Neuronal stem cell (in vitro differentiated cells): ENCODE results near the gene CSNK1D.

Source experiments
- DNase-seq: peaks from one replicate; pipeline ENCODE4 v3.0.0-alpha.2; 2013; ENCODE audit warnings: low spot score
- H2AFZ ChIP-seq: one replicate; pipeline ENCODE4 v1.6.1; 2013; ENCODE audit warnings: mild to moderate bottlenecking, low read length, inconsistent platforms
- H2AK5ac ChIP-seq: 2 replicates; pipeline ENCODE4 v1.6.1; 2013; ENCODE audit warnings: low read depth, mild to moderate bottlenecking, inconsistent platforms, low read length, moderate library complexity, mixed read lengths
- H2BK120ac ChIP-seq: 2 replicates; pipeline ENCODE4 v1.6.1; 2013; ENCODE audit warnings: low read depth, mild to moderate bottlenecking, inconsistent platforms, low read length, moderate library complexity, mixed read lengths
- H2BK12ac ChIP-seq: one replicate; pipeline ENCODE4 v1.6.1; 2013; ENCODE audit warnings: low read length, inconsistent platforms
- H2BK15ac ChIP-seq: 2 replicates; pipeline ENCODE4 v1.6.1; 2013; ENCODE audit warnings: mild to moderate bottlenecking, low read length, inconsistent platforms, mixed read lengths
- H2BK5ac ChIP-seq: one replicate; pipeline ENCODE4 v1.6.1; 2013; ENCODE audit warnings: inconsistent platforms, mild to moderate bottlenecking, low read length, moderate library complexity
- H3K14ac ChIP-seq: one replicate; pipeline ENCODE4 v1.6.1; 2013; ENCODE audit warnings: low read length, inconsistent platforms
- H3K18ac ChIP-seq: 2 replicates; pipeline ENCODE4 v1.6.1; 2013; ENCODE audit warnings: low read length, inconsistent platforms
- H3K23ac ChIP-seq: 2 replicates; pipeline ENCODE4 v1.6.1; 2013; ENCODE audit warnings: low read depth, mild to moderate bottlenecking, mixed read lengths, low read length, inconsistent platforms; ENCODE audit not compliant: poor library complexity
- H3K27ac ChIP-seq: replicated peaks from 3 replicates; pipeline ENCODE4 v1.5.1; 2013; ENCODE audit warnings: low read length, inconsistent platforms
- H3K27me3 ChIP-seq, 3 experiments: 2 replicates each; pipeline ENCODE4 v1.6.1; 2013; ENCODE audit warnings: low read length in 3 of 3, mild to moderate bottlenecking in 2 of 3, inconsistent platforms in 1 of 3, low read depth in 1 of 3, mixed read lengths in 1 of 3, moderate library complexity in 1 of 3; ENCODE audit not compliant: control insufficient read depth in 3 of 3, insufficient read depth in 3 of 3
- H3K36me3 ChIP-seq, 2 donors: replicated peaks in 1 of 2; 2 replicates each; pipeline ENCODE4 v1.6.1; 2013; ENCODE audit warnings: low read length in 2 of 2; ENCODE audit not compliant: control insufficient read depth in 2 of 2, insufficient read depth in 2 of 2
- H3K4ac ChIP-seq: 2 replicates; pipeline ENCODE4 v1.6.1; 2013; ENCODE audit warnings: inconsistent platforms, mild to moderate bottlenecking, low read length, moderate library complexity
- H3K4me1 ChIP-seq, 2 donors: 1 replicate in 1 of 2; 2 replicates in 1 of 2; pipeline ENCODE4 v1.6.1; 2013; ENCODE audit warnings: low read length in 2 of 2, low read depth in 1 of 2; ENCODE audit not compliant: control insufficient read depth in 2 of 2, insufficient read depth in 1 of 2
- H3K4me2 ChIP-seq: one replicate; pipeline ENCODE4 v1.6.1; 2013; ENCODE audit warnings: mild to moderate bottlenecking, low read length, inconsistent platforms; ENCODE audit not compliant: insufficient read depth, poor library complexity, severe bottlenecking
- H3K4me3 ChIP-seq, 2 donors: 2 replicates each; pipeline ENCODE4 v1.5.1; 2013; ENCODE audit warnings: low read length in 2 of 2, mild to moderate bottlenecking in 2 of 2, inconsistent platforms in 1 of 2, moderate library complexity in 1 of 2
- H3K79me1 ChIP-seq: one replicate; pipeline ENCODE4 v1.6.1; 2013; ENCODE audit warnings: low read depth, mild to moderate bottlenecking, inconsistent platforms, low read length, moderate library complexity
- H3K9ac ChIP-seq: one replicate; pipeline ENCODE4 v1.6.1; 2013; ENCODE audit warnings: mild to moderate bottlenecking, low read depth, low read length, inconsistent platforms; ENCODE audit not compliant: poor library complexity
- H3K9me3 ChIP-seq, 2 donors: replicated peaks in 1 of 2; 2 replicates each; pipeline versions ENCODE3 to v1.6.1; 2013; ENCODE audit warnings: low read length in 2 of 2, mild to moderate bottlenecking in 2 of 2, inconsistent platforms in 1 of 2, low read depth in 1 of 2, mixed read lengths in 1 of 2, moderate library complexity in 1 of 2; ENCODE audit not compliant: control insufficient read depth in 2 of 2, insufficient read depth in 1 of 2
- H4K8ac ChIP-seq: one replicate; pipeline ENCODE4 v1.6.1; 2013; ENCODE audit warnings: low read depth, mild to moderate bottlenecking, inconsistent platforms, low read length, moderate library complexity
- H4K91ac ChIP-seq: one replicate; pipeline ENCODE4 v1.6.1; 2013; ENCODE audit warnings: low read length, low read depth, mild to moderate bottlenecking, inconsistent platforms; ENCODE audit not compliant: poor library complexity
- WGBS, 2 donors: extraction: QIAGEN DNeasy Blood & Tissue Kit; methylation state at CpG; one replicate each; pipeline ENCODE4 v1.1.7; 2013; ENCODE audit warnings: missing lambda C conversion rate in 2 of 2, mixed read lengths in 1 of 2; ENCODE audit not compliant: insufficient read length in 2 of 2, insufficient replicate concordance in 1 of 2; ENCODE audit errors: extremely low coverage in 2 of 2; 5-methylcytosine and 5-hydroxymethylcytosine counted together

CSNK1D gene

DNA sequence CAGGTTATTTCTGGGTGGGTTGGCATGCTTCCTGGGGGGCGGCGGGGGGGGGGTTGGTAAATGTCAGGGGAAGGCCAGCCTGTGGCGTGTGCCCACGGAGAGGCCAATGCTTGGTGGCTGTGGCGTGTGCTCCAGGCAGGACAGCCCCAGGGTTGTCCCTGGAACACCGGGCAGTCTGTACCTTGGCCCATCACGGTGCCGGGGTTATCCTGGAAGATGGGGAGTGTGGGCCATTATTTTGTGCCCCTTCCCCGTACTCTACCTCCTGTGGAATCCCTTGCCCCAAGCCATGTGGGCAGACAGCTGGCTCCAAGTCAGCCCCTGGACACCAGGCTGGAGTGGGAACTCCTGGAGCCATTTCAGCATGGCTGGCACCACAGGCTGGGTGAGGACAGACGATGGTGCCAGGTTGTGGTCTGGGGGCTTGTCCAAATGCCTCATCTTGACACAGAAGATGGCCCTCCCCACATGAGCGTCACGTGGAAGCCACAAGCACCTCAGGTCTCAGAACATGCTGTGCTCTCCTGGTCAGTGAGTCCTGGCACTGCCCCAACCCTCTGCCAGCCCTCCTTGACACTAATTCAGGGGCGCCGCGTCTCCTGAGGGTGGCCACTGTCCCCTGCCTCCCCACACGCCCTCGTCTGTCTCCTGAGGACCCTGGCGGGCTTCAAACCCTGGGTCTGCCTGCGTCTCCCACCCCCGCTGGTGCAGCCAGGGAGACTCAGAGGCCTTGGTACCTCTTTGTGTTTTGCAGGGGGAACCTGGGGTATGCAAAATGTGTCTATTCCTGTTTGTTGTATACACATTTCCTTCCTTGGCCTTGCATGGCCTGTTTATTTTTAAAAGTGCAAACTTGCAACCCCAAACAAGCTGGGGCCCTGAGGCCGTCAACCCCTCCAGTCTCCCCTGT lies 40.4 kb downstream of the CSNK1D start:
- Histone ChIP-seq H3K14ac (no peak overlapping the region), H4K8ac (no peak overlapping the region), H3K36me3 (peaks cover under 1 to 7% of the 10 kb centered on the region in 2 donors), H3K4ac (no peak overlapping the region), H3K4me2 (no peak overlapping the region), H3K9me3 (peaks cover 0 to 3% of the 10 kb centered on the region in 2 donors), H3K9ac (peak overlapping the region; percentile 55), H2BK12ac (no peak overlapping the region), H3K27ac (no peak overlapping the region), H3K79me1 (peaks cover 8% of the 10 kb centered on the region), H3K4me3 (no peak overlapping the region), H3K18ac (no peak overlapping the region), H2AFZ (no peak overlapping the region), H3K4me1 (peaks cover 13 to 15% of the 10 kb centered on the region in 2 donors), H2BK5ac (no peak overlapping the region), H3K27me3 (peaks cover 21 to 37% (median 25%) of the 10 kb centered on the region in 3 experiments), H2BK120ac (no peak overlapping the region), H2AK5ac (peak overlapping the region; percentile 83), H2BK15ac (peak overlapping the region; percentile 98), H4K91ac (no peak overlapping the region), H3K23ac (no peak overlapping the region)
- no CpG with 5 or more reads among the region's 21 CpGs for WGBS, 2 donors
- DNase-seq: no peak

GRCh38 chr17:82232322-82232820 lies 41.1 kb downstream of the CSNK1D start:
- no peak overlapping the region for H4K8ac ChIP-seq
- no peak overlapping the region for H2BK120ac ChIP-seq
- no CpG with 5 or more reads among the region's 21 CpGs for WGBS, 2 donors
- H3K4me2 ChIP-seq: peak overlapping the region; percentile 91
- peak overlapping the region; percentile 92 for H2AFZ ChIP-seq
- H3K23ac ChIP-seq: peak overlapping the region; percentile 73
- H2BK15ac ChIP-seq: peak overlapping the region; percentile 98
- peak overlapping the region in 1 of 2 donors; percentile 42 for H3K4me3 ChIP-seq
- H3K4me1 ChIP-seq: peaks cover 13 to 15% of the 10 kb centered on the region in 2 donors
- peak overlapping the region; percentile 31 for H3K14ac ChIP-seq
- peak overlapping the region; percentile 98 for H3K18ac ChIP-seq
- peaks cover 21 to 43% (median 33%) of the 10 kb centered on the region in 3 experiments for H3K27me3 ChIP-seq
- H3K79me1 ChIP-seq: peaks cover 8% of the 10 kb centered on the region
- H4K91ac ChIP-seq: no peak overlapping the region
- peak overlapping the region; percentile 26 for H3K4ac ChIP-seq
- H2BK12ac ChIP-seq: no peak overlapping the region
- H2AK5ac ChIP-seq: peak overlapping the region; percentile 99
- peak overlapping the region; percentile 81 for H3K9ac ChIP-seq
- H3K27ac ChIP-seq: no peak overlapping the region
- DNase-seq: no peak
- H3K9me3 ChIP-seq: peaks cover 0 to 3% of the 10 kb centered on the region in 2 donors
- peak overlapping the region; percentile 42 for H2BK5ac ChIP-seq
- H3K36me3 ChIP-seq: peaks cover 0 to 6% of the 10 kb centered on the region in 2 donors

- no CpG with 5 or more reads among the region's 42 CpGs for WGBS, 2 donors
- Histone ChIP-seq H3K4me1 (peaks cover 13 to 15% of the 10 kb centered on the region in 2 donors), H4K8ac (no peak overlapping the region), H3K14ac (peak overlapping the region; percentile 71), H2AFZ (peak overlapping the region; percentile 92), H2BK5ac (peak overlapping the region; percentile 42), H2BK120ac (peak overlapping the region; percentile 9), H3K27me3 (peaks cover 21 to 50% (median 39%) of the 10 kb centered on the region in 3 experiments), H3K36me3 (peaks cover 0 to 2% of the 10 kb centered on the region in 2 donors), H3K27ac (no peak overlapping the region), H3K18ac (peak overlapping the region; percentile 98), H2BK15ac (peak overlapping the region; percentile 98), H3K79me1 (peaks cover 8% of the 10 kb centered on the region), H3K9me3 (peaks cover 0 to 3% of the 10 kb centered on the region in 2 donors), H3K4me3 (peak overlapping the region; percentile 25 to 78), H3K23ac (peak overlapping the region; percentile 16), H3K9ac (peak overlapping the region; percentile 81), H3K4ac (peak overlapping the region; percentile 84), H2AK5ac (peak overlapping the region; percentile 99), H3K4me2 (peak overlapping the region; percentile 91), H2BK12ac (peak overlapping the region; percentile 22), H4K91ac (no peak overlapping the region)
- DNase-seq: no peak
Measured at GRCh38 chr17:82231562-82232321, 41.8 kb downstream of the CSNK1D start.
